HUDEP-2 (cell line): Measurements from ENCODE around the gene SAMD4A.

ENCODE experiments used
- DNase-seq, 76 experiments: peaks; one replicate each; lab custom pipeline; 2025; ENCODE audit not compliant: unreplicated experiment in 76 of 76; lab: John Stamatoyannopoulos, UW

Gene SAMD4A

DNA sequence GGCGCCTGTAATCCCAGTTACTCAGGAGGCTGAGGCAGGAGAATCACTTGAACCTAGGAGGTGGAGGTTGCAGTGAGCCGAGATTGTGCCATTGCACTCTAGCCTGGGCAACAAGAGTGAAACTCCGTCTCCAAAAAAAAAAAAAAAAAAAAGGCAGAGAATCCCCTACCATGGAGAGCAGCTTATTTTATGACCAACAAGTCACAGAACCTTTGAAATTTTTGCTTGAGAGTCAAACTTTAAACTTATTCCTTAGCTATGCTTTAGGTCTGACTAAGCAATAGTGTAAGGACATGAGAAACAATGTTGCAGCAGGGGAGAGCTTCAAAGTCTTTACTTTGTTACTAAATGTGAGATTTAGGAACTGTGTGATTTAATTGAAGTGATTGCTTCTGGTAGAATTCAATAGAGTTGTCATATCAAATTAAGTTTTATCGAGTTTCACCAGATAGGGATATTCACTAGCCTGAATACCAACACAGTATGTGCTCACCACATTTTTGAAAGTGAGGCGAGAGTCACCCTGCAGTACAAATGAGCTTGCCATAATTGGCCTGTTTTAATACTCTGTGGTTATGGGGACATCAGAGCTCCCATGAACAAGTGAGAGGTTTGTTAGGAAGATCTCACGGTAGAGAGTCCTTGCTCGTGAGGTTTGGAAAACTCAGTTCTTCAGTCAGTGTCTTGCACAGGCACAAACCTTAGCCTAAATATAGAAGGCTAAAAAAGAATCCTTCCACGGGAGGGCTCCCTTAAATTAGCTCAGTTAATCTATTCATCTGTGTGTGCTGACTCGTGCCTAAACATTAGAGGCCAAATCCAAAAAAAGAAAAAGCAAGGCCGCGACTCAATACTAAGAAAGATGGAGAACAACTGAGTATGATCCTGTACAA is 108.6 kb downstream of the SAMD4A start:
- DNase-seq, result no peak

DNA sequence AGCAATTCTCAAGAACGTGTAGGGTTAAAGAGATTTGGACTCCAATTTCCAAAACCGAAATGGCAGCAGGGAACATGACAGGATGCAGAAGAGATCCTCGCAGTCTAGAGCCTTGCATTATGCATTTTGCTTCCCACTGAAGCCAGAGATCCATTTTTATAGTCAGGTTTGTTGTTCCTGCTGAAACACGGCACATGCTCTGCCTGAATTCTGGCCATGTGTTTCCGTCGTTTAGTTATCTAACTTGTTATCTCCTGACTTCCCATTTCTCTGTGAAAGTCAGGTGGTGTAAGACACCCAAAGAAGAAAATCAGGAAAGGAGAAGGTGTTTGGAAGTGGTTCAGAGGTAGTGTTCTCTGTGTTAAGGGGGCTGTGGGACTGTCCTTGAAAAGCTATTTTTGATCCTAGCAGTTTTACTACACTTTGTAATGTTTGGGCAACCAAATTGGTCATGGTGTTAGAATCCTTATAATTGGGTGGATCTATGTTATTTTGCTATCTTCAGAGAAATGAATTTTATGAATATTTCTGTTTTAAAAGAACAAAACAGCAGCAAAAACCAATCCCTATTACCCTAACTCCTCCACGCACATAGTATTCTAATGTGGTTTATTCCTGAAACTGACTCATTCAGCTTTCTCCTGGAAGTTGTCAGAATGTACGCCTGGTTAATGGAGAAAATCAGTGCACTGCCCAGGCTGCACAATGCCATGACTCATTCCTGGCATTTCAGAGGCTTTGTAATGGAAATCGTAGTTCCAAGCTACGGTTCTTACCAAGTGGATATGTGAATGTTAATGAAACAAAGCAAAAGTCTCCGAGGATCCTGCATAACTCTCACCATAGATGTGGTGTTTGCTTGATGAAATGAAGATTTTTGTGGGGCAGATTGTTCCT is 110.1 kb downstream of the SAMD4A start:
- DNase-seq, result no peak

DNA sequence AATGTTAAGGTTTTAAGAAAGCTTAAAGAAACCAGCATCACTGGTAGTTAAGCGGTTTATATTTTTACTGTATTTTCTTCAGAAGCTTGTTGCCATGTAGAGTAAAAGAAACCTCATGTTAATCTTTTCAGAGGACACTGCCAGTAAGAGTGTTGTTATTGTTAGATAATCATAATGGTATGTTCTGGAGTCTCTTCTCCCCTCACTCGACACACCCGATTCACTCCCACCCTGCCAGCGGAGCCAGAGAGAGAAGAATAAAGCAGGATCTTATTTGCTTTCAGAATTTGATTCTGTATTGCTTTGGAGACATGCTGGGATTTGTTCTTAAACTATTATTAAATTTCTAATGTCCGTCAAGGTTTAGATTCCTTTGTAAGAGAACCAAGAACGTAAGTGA is 113.7 kb downstream of the SAMD4A start:
- no peak for DNase-seq

DNA sequence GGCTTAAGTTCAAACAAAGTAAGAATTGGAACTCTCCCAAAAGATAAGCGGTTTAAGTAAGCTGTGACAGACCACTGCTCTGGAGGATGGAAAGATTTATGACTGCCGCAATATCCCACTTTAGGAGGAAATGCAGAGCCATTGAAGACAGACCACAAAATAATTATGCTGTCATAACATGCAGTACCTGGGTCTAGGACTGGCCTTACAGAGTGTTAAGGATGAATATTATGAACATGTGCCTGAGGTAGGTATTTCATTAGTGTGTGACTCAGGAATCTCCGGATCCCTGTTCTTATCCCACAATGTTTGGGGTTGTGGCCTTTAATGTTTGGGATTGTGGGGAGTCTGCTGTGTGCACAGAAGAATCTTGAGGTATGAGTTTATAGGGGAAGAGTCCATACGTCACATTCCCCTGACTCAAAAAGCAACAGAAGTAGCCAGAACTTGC is 114.9 kb downstream of the SAMD4A start:
- DNase-seq, result no peak

DNA sequence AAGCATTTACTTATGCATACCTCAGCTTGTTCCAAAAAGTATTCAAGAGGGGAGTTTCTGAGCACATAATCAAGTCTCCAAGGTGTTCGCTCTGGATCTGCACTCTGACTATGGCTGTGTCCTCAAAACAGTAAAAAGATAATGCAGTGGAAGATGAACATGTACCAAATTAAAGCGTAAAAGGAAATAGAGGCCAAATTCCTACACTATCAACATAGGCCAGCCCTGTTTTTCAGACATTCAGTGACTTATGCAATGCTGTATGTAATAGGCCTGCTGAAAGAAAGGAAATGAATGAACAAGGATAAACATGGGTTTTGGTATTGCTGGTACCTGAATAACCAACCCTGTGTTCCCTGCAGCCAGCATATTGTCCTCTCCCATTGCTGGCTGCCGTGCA is 115.7 kb downstream of the SAMD4A start:
- DNase-seq, result no peak

DNA sequence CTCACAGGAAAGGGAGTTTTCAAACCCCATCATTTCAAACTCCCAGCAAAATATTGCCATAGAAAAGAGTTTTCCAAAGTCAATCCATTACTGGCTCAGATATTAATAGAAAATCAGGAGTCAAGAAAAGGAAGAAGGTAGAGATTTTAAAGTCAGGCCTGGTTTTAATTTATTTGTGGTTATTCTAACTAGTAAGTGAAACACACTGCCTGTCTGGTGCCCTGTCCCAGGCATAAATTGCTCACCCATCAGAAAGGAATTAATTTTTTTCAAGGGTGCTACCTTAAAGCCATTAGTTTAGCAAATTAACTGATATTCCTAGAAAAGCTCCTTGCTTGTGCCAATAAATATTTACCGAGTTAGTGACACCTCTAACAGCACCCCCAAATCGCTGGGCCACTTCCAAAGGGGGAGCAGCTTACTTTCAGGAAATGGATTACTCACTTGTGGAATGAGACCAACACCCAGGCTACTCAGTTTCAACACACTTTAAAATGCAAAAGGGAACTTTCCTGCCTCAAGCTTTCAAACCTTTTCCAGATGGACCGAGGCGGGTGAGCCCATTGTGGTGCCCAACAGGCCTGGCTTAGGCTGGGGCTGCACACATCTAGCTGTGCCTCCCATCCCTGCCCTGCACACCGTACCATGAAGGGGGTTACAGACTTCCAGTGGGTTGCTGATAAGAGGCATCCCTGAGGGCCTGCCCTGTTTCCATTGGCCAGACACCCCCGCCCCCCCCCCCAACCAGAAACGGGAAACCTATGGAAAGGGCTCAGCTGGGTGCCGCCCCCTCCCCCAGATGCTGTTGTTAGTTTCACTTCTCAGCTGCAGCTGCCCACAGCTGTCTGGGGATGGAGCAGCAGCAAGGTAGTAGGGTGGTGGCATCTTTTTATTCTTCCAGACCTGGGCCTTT is 117.2 kb downstream of the SAMD4A start:
- no peak for DNase-seq

DNA sequence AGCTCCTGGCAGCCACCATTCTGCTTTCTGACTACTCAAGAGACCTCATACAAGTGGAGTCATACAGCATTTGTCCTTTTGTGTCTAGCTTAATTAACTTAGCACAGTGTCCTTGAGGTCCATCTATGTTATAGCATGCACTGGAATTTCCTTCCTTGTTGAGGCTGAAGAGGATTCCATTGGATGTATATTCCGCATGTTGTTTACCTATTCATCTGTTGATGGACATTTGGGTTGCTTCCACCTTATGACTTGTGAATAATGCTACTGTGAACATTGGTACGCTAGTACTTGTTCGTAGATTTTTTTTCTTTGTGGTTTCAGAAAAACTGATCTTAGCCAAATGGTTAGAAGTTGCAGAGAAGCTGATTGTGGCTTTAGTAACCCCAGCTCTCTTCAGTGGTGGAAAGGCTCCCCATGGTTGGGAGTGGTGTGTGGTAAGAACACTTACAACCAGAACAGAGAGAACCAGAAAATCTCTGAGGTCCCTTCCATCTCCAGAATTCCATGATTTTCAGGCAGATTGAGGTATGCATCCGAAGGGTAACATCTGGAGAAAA is 118.4 kb downstream of the SAMD4A start:
- DNase-seq, result no peak

DNA sequence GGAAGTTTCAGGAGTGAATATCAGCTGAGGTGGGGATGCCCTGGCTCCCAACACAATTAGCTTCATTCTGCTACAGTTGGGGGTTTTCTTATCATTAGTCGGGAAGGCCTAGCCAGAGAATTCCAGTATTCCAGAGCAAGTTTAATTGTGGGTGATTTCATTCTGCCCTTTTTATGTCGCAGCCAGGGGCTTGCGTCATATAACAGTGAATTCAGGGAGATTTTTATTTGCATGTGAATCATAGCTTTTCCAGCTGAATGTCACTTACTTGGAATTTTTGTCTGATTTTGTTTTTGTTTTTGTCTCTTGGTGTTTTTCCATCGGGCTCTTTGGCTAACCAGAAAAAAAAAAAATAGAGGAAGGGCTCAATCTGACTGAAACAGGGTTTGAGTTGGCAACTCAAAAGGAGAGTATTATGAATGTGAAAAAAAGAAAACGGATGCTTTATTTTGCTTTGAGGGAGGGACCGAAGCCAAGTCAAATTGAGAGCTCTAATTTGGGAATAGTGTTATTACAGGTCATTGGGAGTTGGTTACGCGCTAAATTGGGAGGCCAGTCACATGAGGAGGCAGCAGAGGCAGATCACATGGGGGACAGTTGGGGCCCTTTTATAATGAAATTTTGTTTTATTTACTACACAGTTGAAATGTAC is 119.4 kb downstream of the SAMD4A start:
- DNase-seq, result no peak

DNA sequence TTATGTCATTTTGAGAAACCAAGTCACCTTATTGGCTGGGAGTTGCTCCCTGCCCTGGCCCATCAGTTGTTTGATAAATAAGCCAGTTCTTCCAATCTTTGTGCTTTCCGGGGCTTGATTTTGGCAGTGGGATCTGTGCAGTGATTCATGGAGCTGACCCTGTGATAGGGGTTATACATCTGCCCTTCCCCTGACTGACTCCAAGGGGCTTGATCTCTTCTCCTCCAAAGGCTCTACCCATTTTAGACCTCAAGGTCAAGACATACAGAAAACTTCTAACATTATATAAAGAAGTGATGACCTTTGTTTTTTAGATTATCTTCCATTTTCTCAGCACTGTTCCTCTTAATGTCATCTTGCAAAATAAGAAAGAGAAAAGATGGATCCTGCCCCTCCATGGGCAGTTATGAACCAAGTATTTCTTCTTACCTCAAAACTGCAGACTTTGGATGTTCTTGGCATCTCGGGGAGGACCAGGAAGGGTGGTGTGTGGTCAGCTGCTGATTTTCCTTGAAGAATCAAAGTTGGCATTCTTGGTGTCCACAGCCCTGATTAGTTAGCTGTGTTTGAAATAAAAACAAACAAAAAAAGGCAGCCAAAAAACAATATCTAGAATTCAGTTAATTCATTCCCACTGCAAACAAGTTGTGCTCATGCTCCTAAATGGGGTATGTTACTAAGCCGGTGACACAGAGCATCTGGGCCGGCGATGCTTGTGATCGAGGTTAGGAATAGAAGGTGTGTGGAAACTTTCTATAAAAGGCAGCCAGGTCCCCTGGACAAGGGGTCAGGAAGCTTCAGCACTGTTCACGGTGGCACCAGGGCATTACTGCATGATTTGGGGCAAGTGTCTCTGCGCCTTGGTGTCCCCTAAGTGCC is 120.2 kb downstream of the SAMD4A start:
- no peak for DNase-seq

DNA sequence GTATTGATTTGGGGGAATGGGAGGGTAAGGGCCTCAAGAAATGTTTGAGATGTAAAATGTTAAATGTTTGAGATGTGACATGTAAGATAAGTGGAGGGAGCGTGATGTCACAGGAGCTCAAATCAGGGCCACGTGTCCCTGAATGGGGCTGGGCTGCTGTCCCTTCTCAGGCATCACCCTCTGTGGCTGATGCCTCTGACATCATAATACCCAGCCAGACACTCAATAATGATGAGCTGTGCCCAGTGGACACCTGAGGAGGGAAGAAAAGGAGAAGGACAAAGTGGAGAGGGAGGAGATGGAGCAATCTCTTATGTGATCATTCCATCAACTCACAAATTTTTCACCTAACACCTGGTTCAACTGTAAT is 120.8 kb downstream of the SAMD4A start:
- no peak for DNase-seq

DNA sequence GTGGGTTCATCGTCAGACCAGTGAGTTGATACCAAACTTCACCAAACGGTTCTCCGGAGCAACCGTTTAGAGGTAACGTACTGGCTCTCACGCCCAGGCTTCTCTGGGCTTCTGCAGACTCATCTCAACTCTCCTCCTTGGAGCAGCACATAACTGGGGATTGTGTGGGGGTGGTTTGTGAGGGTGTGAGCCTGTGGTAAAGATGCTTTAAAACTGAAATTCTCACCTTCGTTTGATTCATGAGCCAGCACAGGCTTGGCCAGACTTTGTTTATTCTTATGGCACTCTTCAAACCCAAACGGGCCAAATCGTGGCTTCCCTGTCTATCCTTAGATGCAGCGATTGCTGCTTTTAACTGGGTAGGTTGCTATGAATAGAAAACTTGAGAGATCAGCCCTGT is 121.3 kb downstream of the SAMD4A start:
- DNase-seq, result no peak

DNA sequence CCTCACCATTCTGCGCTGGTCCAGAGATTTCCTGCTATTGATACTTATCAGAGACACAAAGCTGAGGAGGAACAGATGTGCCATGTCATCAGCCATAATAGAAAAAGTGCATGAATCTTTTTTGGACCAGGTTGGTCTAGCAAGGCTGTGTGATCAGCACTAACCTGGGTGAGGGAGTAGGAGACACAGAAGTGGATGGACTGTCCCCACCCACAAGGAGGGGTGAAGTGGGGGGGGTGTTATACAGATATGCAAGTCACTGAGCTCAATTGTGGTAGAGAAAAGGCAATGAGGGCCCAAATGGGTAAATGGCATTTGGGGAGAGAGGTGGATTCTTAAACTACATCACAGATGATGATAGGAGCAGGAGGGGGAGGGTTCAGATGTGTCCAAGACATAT is 123.0 kb downstream of the SAMD4A start:
- DNase-seq, result peak in 1 of 76 experiments; percentile 4

DNA sequence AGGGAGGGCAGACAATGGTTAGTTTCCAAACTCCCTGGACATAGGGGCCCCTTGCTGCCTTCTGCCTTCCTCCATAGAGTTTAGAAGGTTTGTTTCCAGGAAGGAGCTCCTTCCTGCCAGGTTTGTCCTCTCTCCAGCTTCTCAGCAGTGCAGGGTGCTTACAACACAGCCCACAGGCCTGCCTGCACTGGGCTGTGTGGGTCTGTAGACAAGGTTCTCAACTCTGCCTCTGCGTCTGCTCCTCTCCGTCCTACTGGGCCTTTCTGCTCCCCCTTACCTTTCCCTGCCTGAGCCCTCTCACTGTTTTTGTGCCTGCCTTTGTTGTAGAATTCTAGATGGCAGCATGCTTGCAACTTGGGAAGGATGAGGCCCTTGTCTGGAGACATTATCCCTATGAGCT is 124.0 kb downstream of the SAMD4A start:
- DNase-seq, result no peak

DNA sequence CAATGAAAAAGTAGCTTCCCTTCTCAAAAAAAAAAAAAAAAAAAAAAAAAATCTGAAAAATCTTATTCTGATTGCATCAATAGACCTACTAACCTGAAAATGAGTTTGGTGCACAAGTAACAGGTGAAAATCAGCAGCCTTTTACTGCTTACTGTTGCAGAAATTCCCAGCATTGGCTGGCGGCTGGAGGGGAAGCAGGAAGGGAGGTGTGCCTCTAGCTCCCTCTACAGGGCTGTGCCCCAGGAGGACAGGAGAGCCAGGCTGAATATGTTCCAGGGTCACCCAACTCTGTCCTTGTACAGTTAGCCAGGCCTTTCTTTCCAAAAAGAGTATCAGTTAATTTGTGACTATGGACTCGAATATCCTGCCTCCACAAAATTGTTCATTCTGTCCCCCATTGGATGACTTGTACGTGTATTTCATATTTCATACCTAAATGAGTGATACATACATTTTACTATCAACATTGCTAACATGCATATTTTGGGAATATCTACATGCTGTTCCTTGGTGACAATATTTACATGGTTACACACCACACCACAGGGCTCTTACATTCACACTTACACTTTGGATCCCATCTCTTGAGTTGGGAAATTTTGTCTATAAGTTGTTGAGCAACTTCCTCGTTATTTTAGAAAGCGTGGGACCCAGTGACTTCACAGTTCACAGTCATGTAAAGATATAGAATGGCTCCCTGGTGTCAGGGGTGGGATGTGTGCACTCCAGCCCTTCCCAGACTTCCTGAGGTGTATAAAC is 124.8 kb downstream of the SAMD4A start:
- peak in 49 of 76 experiments; percentile 3 to 60 (median 29) for DNase-seq

DNA sequence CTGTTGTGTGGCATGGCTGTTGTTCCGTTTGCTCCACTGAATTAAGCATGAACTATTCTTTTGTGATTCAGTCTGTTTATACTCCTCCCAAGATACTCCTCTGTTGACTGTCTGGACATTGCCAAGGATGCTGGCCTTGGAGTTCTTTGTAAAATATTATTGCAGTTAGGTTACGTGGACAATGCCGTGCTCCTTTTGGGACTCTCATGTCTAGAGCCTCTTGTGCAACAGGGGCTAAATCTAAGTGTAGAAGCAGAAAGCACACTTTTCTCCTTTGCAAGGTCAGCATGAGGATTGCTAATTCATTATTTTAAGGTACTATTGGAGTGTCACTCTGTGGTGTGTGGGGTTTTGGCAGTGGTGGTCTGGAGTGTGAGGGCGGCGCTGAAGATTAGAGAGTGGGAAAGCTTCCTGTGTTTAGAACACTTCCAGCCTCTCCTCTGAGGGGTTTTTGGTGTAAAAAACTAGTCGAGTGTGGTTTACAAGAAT is 125.4 kb downstream of the SAMD4A start:
- no peak for DNase-seq

DNA sequence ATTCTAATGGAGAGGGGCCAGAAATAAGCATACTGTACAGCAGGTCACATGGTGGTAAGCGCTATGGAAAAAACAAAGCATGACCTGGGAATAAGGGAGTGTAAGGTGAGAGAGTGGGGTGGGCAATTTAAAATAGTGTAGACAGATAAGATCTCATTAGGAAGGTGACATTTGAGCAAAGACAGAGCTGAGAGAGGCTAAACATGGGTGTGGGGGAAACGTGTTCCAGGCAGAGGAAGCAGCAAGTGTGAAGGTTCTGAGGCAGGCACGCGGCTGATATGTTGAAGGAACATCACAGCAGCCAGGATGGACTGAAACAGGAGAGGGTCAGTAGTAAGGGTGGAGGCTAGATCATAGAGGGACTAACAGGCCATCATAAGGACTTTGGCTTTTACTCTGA is 126.8 kb downstream of the SAMD4A start:
- no peak for DNase-seq

DNA sequence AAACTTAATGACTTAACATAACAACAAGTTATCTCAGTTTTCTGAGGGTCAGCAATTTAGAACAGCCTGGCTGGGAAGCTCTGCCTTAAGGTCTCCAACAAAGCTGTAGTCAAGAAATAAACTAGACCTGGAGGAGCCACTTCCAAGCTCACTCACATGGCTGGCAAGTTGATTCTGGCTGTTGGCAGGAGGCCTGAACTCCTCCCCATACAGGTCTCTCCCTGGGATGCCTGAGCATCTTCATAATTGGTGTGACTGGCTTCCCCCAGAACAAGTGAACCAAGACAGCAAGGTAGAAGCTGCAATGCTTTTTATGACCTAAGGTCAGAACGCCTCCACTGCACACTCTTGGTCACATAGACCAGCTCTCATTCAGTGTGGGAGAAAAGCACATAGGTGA is 128.3 kb downstream of the SAMD4A start:
- DNase-seq, result no peak

DNA sequence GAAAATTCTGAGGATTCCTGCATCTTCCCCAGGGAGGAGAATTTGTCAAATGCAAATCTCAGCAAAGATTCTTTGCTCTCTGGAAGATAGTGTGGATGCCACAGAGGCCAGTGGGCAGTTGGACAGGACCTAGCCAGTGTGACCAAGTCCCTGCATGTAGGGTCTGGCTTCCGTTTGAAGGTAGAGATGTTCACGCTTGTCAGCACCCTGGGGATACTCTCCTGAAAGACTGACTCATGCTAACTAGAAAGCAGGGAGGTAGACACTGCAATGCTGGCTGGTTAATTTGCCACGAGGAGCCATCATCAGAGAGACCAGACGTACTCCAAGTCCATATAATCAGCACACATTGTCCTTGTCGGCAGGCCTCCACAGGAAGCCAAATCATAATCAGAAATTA is 130.1 kb downstream of the SAMD4A start:
- DNase-seq, result no peak
